Tibial artery (tissue), 4 donors: ENCODE measurements around the gene SORL1-AS1.

Experiments
- DNase-seq, 2 donors: peaks; one replicate each; pipeline ENCODE4 v3.0.0-alpha.2; 2019
- H3K27ac ChIP-seq, 2 donors: fragments of 200-600 bp; sonication (generic) in 1 of 2; 1 replicate in 1 of 2; 2 replicates in 1 of 2; pipeline ENCODE4 v1.5.1; 2018 to 2019; ENCODE audit warnings: mild to moderate bottlenecking in 1 of 2
- H3K27me3 ChIP-seq, 2 donors: fragments of 200-600 bp; sonication (generic) in 1 of 2; one replicate each; pipeline versions ENCODE4 v1.5.1 to v1.6.0; 2016 to 2019
- H3K36me3 ChIP-seq, 3 donors: fragments of 200-600 bp; sonication (generic) in 2 of 3; one replicate each; pipeline ENCODE4 v1.5.1; 2016 to 2019; ENCODE audit warnings: mild to moderate bottlenecking in 2 of 3
- H3K4me1 ChIP-seq, 4 donors: fragments of 200-600 bp; sonication (generic) in 2 of 4; 1 replicate in 3 of 4; 2 replicates in 1 of 4; pipeline ENCODE4 v1.5.1; 2016 to 2019
- H3K4me3 ChIP-seq, 2 donors: fragments of 200-600 bp; sonication (generic) in 1 of 2; 1 replicate in 1 of 2; 2 replicates in 1 of 2; pipeline ENCODE4 v1.5.1; 2018 to 2019; ENCODE audit warnings: mild to moderate bottlenecking in 2 of 2
- H3K9me3 ChIP-seq, 3 donors: fragments of 200-600 bp; sonication (generic) in 1 of 3; one replicate each; pipeline ENCODE4 v1.5.1; 2016 to 2019
- CTCF ChIP-seq, 2 experiments: fragments of 200-600 bp in 1 of 2; fragments of 450-650 bp in 1 of 2; IDR thresholded peaks; one replicate each; pipeline ENCODE4 v1.5.1; 2017 to 2019; ENCODE audit warnings: antibody characterized with exemption in 2 of 2, mild to moderate bottlenecking in 1 of 2, moderate library complexity in 1 of 2
- intact Hi-C: fragments of 100-400 bp; cut with DNase I; formaldehyde crosslinking; loops from one replicate; pipeline ENCODE4 v1.15.0; 2023; ENCODE audit warnings: low total_unique reads

SORL1-AS1 gene

GRCh38 chr11:121422675-121423074, 30.1 kb downstream of the SORL1-AS1 start:
- TF ChIP-seq CTCF (IDR thresholded peaks at IDR 0.05) = no peak
- H3K27ac ChIP-seq = no peak overlapping the region
- no peaks in the 10 kb centered on the region for H3K27me3 ChIP-seq
- peaks cover 0 to 9% (median 8%) of the 10 kb centered on the region in 4 donors for H3K4me1 ChIP-seq
- intact Hi-C loops = no loop called here
- H3K9me3 ChIP-seq = no peaks in the 10 kb centered on the region
- no peak overlapping the region for H3K4me3 ChIP-seq
- no peak for DNase-seq
- no peaks in the 10 kb centered on the region for H3K36me3 ChIP-seq

GRCh38 chr11:121421149-121421901, 31.4 kb downstream of the SORL1-AS1 start:
- H3K36me3 ChIP-seq = no peaks in the 10 kb centered on the region
- no peak for DNase-seq
- H3K4me1 ChIP-seq = peaks cover 0 to 18% (median 14%) of the 10 kb centered on the region in 4 donors
- no peak overlapping the region for H3K4me3 ChIP-seq
- TF ChIP-seq CTCF (IDR thresholded peaks at IDR 0.05) = no peak
- H3K27me3 ChIP-seq = no peaks in the 10 kb centered on the region
- H3K9me3 ChIP-seq = no peaks in the 10 kb centered on the region
- no peak overlapping the region for H3K27ac ChIP-seq
- intact Hi-C loops = no loop called here

GRCh38 chr11:121420398-121420797, 32.4 kb downstream of the SORL1-AS1 start:
- Histone ChIP-seq H3K27me3 (no peaks in the 10 kb centered on the region), H3K36me3 (no peaks in the 10 kb centered on the region), H3K4me3 (no peak overlapping the region), H3K4me1 (peaks cover 0 to 27% (median 15%) of the 10 kb centered on the region in 4 donors), H3K27ac (no peak overlapping the region), H3K9me3 (no peaks in the 10 kb centered on the region)
- no peak for TF ChIP-seq CTCF (IDR thresholded peaks at IDR 0.05)
- intact Hi-C loops = no loop called here
- no peak for DNase-seq

- no peaks in the 10 kb centered on the region for H3K36me3 ChIP-seq
- peaks cover 0 to 28% (median 15%) of the 10 kb centered on the region in 4 donors for H3K4me1 ChIP-seq
- H3K4me3 ChIP-seq = no peak overlapping the region
- H3K9me3 ChIP-seq = no peaks in the 10 kb centered on the region
- intact Hi-C loops = no loop called here
- TF ChIP-seq CTCF (IDR thresholded peaks at IDR 0.05) = no peak
- peak in 1 of 2 donors; percentile 49 for DNase-seq
- no peaks in the 10 kb centered on the region for H3K27me3 ChIP-seq
- no peak overlapping the region for H3K27ac ChIP-seq
Observed at GRCh38 chr11:121419836-121420235, 32.9 kb downstream of the SORL1-AS1 start.

GRCh38 chr11:121418625-121419114, 34.1 kb downstream of the SORL1-AS1 start:
- DNase-seq = peak in 1 of 2 donors; percentile 45
- no peak overlapping the region for H3K4me3 ChIP-seq
- no peaks in the 10 kb centered on the region for H3K9me3 ChIP-seq
- H3K27me3 ChIP-seq = no peaks in the 10 kb centered on the region
- no peak overlapping the region for H3K27ac ChIP-seq
- intact Hi-C loops = no loop called here
- no peaks in the 10 kb centered on the region for H3K36me3 ChIP-seq
- TF ChIP-seq CTCF (IDR thresholded peaks at IDR 0.05) = no peak
- H3K4me1 ChIP-seq = peaks cover 0 to 28% (median 15%) of the 10 kb centered on the region in 4 donors
